COLO668 (cell line): ENCODE data around the gene CRADD.

Source experiments
- DNase-seq: peaks from one replicate; lab custom pipeline; 2025; ENCODE audit not compliant: unreplicated experiment; lab: John Stamatoyannopoulos, UW

The CRADD gene

GRCh38 chr12:93836620-93837260, 159.6 kb downstream of the CRADD start:
- no peak for DNase-seq

GRCh38 chr12:93838193-93838592, 161.0 kb downstream of the CRADD start:
- no peak for DNase-seq

GRCh38 chr12:93839064-93839463, 161.9 kb downstream of the CRADD start:
- DNase-seq, result no peak

GRCh38 chr12:93841671-93842070, 164.5 kb downstream of the CRADD start:
- DNase-seq, result no peak

GRCh38 chr12:93844164-93844784, 167.1 kb downstream of the CRADD start:
- no peak for DNase-seq

- no peak for DNase-seq
Observed at GRCh38 chr12:93846936-93847516, 169.9 kb downstream of the CRADD start.

GRCh38 chr12:93847517-93848474, 170.6 kb downstream of the CRADD start:
- no peak for DNase-seq

- DNase-seq, result no peak
Observed at GRCh38 chr12:93848523-93849101, 171.4 kb downstream of the CRADD start.

GRCh38 chr12:93849946-93850345, 172.8 kb downstream of the CRADD start:
- no peak for DNase-seq

- DNase-seq, result no peak
Observed at GRCh38 chr12:93850481-93851256, 173.5 kb downstream of the CRADD start.

- DNase-seq, result no peak
Observed at GRCh38 chr12:93851257-93851671, 174.1 kb downstream of the CRADD start.

- no peak for DNase-seq
Observed at GRCh38 chr12:93852173-93852591, 175.0 kb downstream of the CRADD start.

- no peak for DNase-seq
Observed at GRCh38 chr12:93853698-93854478, 176.7 kb downstream of the CRADD start.

- no peak for DNase-seq
Observed at GRCh38 chr12:93855261-93855660, 178.1 kb downstream of the CRADD start.

- DNase-seq, result no peak
Observed at GRCh38 chr12:93856611-93857010, 179.4 kb downstream of the CRADD start.

- DNase-seq, result no peak
Observed at GRCh38 chr12:93857279-93857938, 180.2 kb downstream of the CRADD start.

- DNase-seq, result no peak
Observed at GRCh38 chr12:93857991-93858447, 180.8 kb downstream of the CRADD start.

GRCh38 chr12:93860668-93861373, 183.6 kb downstream of the CRADD start:
- no peak for DNase-seq
